Liver (tissue), 9 donors: ENCODE results near the gene MMP23B. TPM values are rescaled to one million over a fixed set of nuclear protein-coding genes. Genes with fewer than 3 reads are reported as not detected.

ENCODE experiments used
- DNase-seq: peaks from one replicate; pipeline ENCODE4 v3.0.0-alpha.2; 2017; ENCODE audit warnings: low spot score
- H3K27ac ChIP-seq, 2 donors: one replicate each; pipeline ENCODE4 v1.7.0; 2013; ENCODE audit warnings: inconsistent platforms in 2 of 2, low read length in 2 of 2, control low read depth in 1 of 2, low read depth in 1 of 2, mild to moderate bottlenecking in 1 of 2
- H3K27me3 ChIP-seq, 4 donors: one replicate each; pipeline versions ENCODE4 v1.6.1 to v1.7.0; 2013; ENCODE audit warnings: low read length in 3 of 4, inconsistent platforms in 1 of 4, mild to moderate bottlenecking in 1 of 4, moderate library complexity in 1 of 4; ENCODE audit not compliant: control insufficient read depth in 4 of 4, insufficient read depth in 4 of 4
- H3K36me3 ChIP-seq, 4 donors: one replicate each; pipeline versions ENCODE4 v1.6.1 to v1.7.0; 2013; ENCODE audit warnings: low read length in 3 of 4, mild to moderate bottlenecking in 3 of 4, low read depth in 1 of 4, moderate library complexity in 1 of 4; ENCODE audit not compliant: control insufficient read depth in 4 of 4, insufficient read depth in 3 of 4
- H3K4me1 ChIP-seq, 4 donors: one replicate each; pipeline versions ENCODE4 v1.6.1 to v1.7.0; 2013; ENCODE audit warnings: low read length in 3 of 4, mild to moderate bottlenecking in 3 of 4, moderate library complexity in 1 of 4; ENCODE audit not compliant: control insufficient read depth in 4 of 4, insufficient read depth in 4 of 4
- H3K4me3 ChIP-seq, 3 donors: one replicate each; pipeline versions ENCODE4 v1.6.1 to v1.7.0; 2013; ENCODE audit warnings: low read length in 3 of 3, control low read depth in 1 of 3, low read depth in 1 of 3, mild to moderate bottlenecking in 1 of 3
- H3K9ac ChIP-seq, 2 donors: one replicate each; pipeline ENCODE4 v1.7.0; 2013; ENCODE audit warnings: low read length in 2 of 2, mild to moderate bottlenecking in 2 of 2, moderate library complexity in 2 of 2, control low read depth in 1 of 2, low read depth in 1 of 2
- H3K9me3 ChIP-seq, 4 donors: one replicate each; pipeline versions ENCODE4 v1.6.1 to v1.7.0; 2013; ENCODE audit warnings: low read length in 3 of 4; ENCODE audit not compliant: control insufficient read depth in 4 of 4
- ATF3 ChIP-seq: IDR thresholded peaks from 2 replicates; pipeline ENCODE4 v1.6.1; 2016; ENCODE audit warnings: antibody characterized with exemption
- CTCF ChIP-seq: fragments of 150-350 bp; IDR thresholded peaks from 2 replicates; pipeline ENCODE4 v1.5.1; 2017; ENCODE audit warnings: improper control_type of control experiment, low read depth, low read length; ENCODE audit not compliant: missing input control
- EGR1 ChIP-seq, 2 donors: IDR thresholded peaks; 2 replicates each; pipeline ENCODE4 v1.6.1; 2016 to 2018; ENCODE audit warnings: antibody characterized with exemption in 2 of 2, low read depth in 2 of 2
- FOXA1 ChIP-seq: IDR thresholded peaks from 2 replicates; pipeline ENCODE4 v1.6.1; 2016; ENCODE audit warnings: antibody characterized with exemption
- FOXA2 ChIP-seq: IDR thresholded peaks from 2 replicates; pipeline ENCODE4 v1.6.1; 2016; ENCODE audit warnings: antibody characterized with exemption
- GABPA ChIP-seq, 2 donors: IDR thresholded peaks in 1 of 2; conservative IDR thresholded peaks in 1 of 2; 2 replicates each; pipeline ENCODE4 v1.6.1; 2016; ENCODE audit warnings: antibody characterized with exemption in 2 of 2, mild to moderate bottlenecking in 1 of 2, moderate library complexity in 1 of 2
- HNF4A ChIP-seq, 2 donors: conservative IDR thresholded peaks; 2 replicates each; pipeline ENCODE4 v1.6.1; 2016; ENCODE audit warnings: antibody characterized with exemption in 2 of 2, mild to moderate bottlenecking in 2 of 2
- HNF4G ChIP-seq: IDR thresholded peaks from 2 replicates; pipeline ENCODE4 v1.6.1; 2016; ENCODE audit warnings: antibody characterized with exemption
- JUND ChIP-seq, 2 donors: IDR thresholded peaks; 2 replicates each; pipeline ENCODE4 v1.6.1; 2016; ENCODE audit warnings: antibody characterized with exemption in 2 of 2
- MAX ChIP-seq: IDR thresholded peaks from 2 replicates; pipeline ENCODE4 v1.6.1; 2016; ENCODE audit warnings: antibody characterized with exemption
- NR2F2 ChIP-seq: IDR thresholded peaks from 2 replicates; pipeline ENCODE4 v1.6.1; 2016; ENCODE audit warnings: antibody characterized with exemption
- RAD21 ChIP-seq, 2 donors: IDR thresholded peaks; 2 replicates each; pipeline ENCODE4 v1.6.1; 2016; ENCODE audit warnings: antibody characterized with exemption in 2 of 2, mild to moderate bottlenecking in 2 of 2
- REST ChIP-seq: IDR thresholded peaks from 2 replicates; pipeline ENCODE4 v1.6.1; 2016; ENCODE audit warnings: antibody characterized with exemption, mild to moderate bottlenecking
- RXRA ChIP-seq, 2 donors: IDR thresholded peaks; 2 replicates each; pipeline ENCODE4 v1.6.1; 2017 to 2018; ENCODE audit warnings: antibody characterized with exemption in 2 of 2, mild to moderate bottlenecking in 1 of 2
- SP1 ChIP-seq: IDR thresholded peaks from 2 replicates; pipeline ENCODE4 v1.6.1; 2018; ENCODE audit warnings: antibody characterized with exemption, mild to moderate bottlenecking
- TAF1 ChIP-seq: conservative IDR thresholded peaks from 2 replicates; pipeline ENCODE4 v1.6.1; 2016; ENCODE audit warnings: antibody characterized with exemption, mild to moderate bottlenecking
- YY1 ChIP-seq: IDR thresholded peaks from 2 replicates; pipeline ENCODE4 v1.6.1; 2016; ENCODE audit warnings: antibody characterized with exemption, mild to moderate bottlenecking
- ZBTB33 ChIP-seq: IDR thresholded peaks from 2 replicates; pipeline ENCODE4 v1.6.1; 2016; ENCODE audit warnings: antibody characterized with exemption
- WGBS: extraction: QIAGEN DNeasy Blood & Tissue Kit; methylation state at CpG from one replicate; pipeline ENCODE4 v1.1.7; 2013; 5-methylcytosine and 5-hydroxymethylcytosine counted together
- polyA plus RNA-seq, 2 donors: library from polyadenylated mRNA; stranded (reverse) in 1 of 2; unstranded in 1 of 2; fragments of 200-250 nt in 1 of 2; fragments of >200 nt in 1 of 2; fragmentation: Nextera tagmentation in 1 of 2; extraction: Ambion mirVana in 1 of 2; gene quantifications; one replicate each; pipeline versions ENCODE4 v1.2.1 to v1.2.3, GENCODE V29; 2013 to 2015
- total RNA-seq, 2 donors: library from RNA; depleted of rRNA; stranded (reverse); fragments of >200 nt; gene quantifications; one replicate each; pipeline ENCODE4 v1.2.3, GENCODE V29; 2014
- donor health status: healthy.
- donor health status: healthy.
- donor health status: healthy.
- donor health status: healthy.
- donor health status: healthy.

Gene MMP23B
- total and polyA plus RNA-seq, 4 donors: 0.92 to 4.2 (median 1.5) TPM

- no peak overlapping the region for H3K9ac ChIP-seq
- H3K4me1 ChIP-seq: peaks cover 0 to 10% (median 8%) of the 10 kb centered on the region in 4 donors
- no peak overlapping the region for H3K4me3 ChIP-seq
- H3K36me3 ChIP-seq: no peaks in the 10 kb centered on the region
- no peak for DNase-seq
- WGBS: 92% methylated on average over 13 of the region's 13 CpGs
- H3K27me3 ChIP-seq: no peaks in the 10 kb centered on the region
- no peak overlapping the region for H3K27ac ChIP-seq
- no peaks in the 10 kb centered on the region for H3K9me3 ChIP-seq
- TF ChIP-seq EGR1 (IDR thresholded peaks at IDR 0.05; ENCODE audit: low read depth in 2 of 2): no peak
- TF ChIP-seq MAX: no peak
- no peak for TF ChIP-seq YY1
Measured at GRCh38 chr1:1606232-1606631, 25.7 kb upstream of the MMP23B start.

- Histone ChIP-seq H3K4me3 (no peak overlapping the region), H3K4me1 (peaks cover 3 to 30% (median 25%) of the 10 kb centered on the region in 4 donors), H3K9ac (no peak overlapping the region), H3K27ac (no peak overlapping the region), H3K9me3 (no peaks in the 10 kb centered on the region), H3K27me3 (no peaks in the 10 kb centered on the region), H3K36me3 (no peaks in the 10 kb centered on the region)
- no peak for TF ChIP-seq REST
- no peak for TF ChIP-seq RXRA (IDR thresholded peaks at IDR 0.05)
- no peak for TF ChIP-seq HNF4G
- TF ChIP-seq SP1: no peak
- TF ChIP-seq JUND (IDR thresholded peaks at IDR 0.05): no peak
- no peak for TF ChIP-seq GABPA (IDR thresholded peaks at IDR 0.05 in 1 of 2, conservative IDR thresholded peaks at IDR 0.05 in 1 of 2)
- TF ChIP-seq NR2F2: no peak
- TF ChIP-seq MAX: no peak
- no peak for TF ChIP-seq FOXA1
- no peak for TF ChIP-seq EGR1 (IDR thresholded peaks at IDR 0.05; ENCODE audit: low read depth in 2 of 2)
- TF ChIP-seq CTCF: no peak
- no peak for TF ChIP-seq ATF3
- TF ChIP-seq HNF4A (conservative IDR thresholded peaks at IDR 0.05): no peak
- no peak for TF ChIP-seq ZBTB33
- TF ChIP-seq TAF1: no peak
- no peak for TF ChIP-seq FOXA2
- no peak for TF ChIP-seq RAD21 (IDR thresholded peaks at IDR 0.05)
- WGBS: 79% methylated on average over 12 of the region's 12 CpGs
- DNase-seq: no peak
Measured at GRCh38 chr1:1609822-1610485, 22.0 kb upstream of the MMP23B start.
